Stimulated activated memory B cell treated with anti-CD40 and anti-IgM and Interleukin-4, amounts not matched to agents 10 μg/mL and 1 μg/mL and 100 μg/mL, for 72 hours (primary cell): ENCODE results near the gene CLSTN2.

ENCODE experiments used
- ATAC-seq: fragments of 150-1000 bp; cut with Tn5 transposase; 2 replicates; pipeline ENCODE4 v1.10.0; 2021
- H3K27ac Mint-ChIP-seq: one replicate; pipeline ENCODE4 v1.8.0; 2022; ENCODE audit warnings: mild to moderate bottlenecking, mixed read lengths
- H3K27me3 Mint-ChIP-seq: one replicate; pipeline ENCODE4 v1.8.0; 2022; ENCODE audit warnings: mixed read lengths
- H3K36me3 Mint-ChIP-seq: one replicate; pipeline ENCODE4 v1.8.0; 2022; ENCODE audit warnings: mixed read lengths
- H3K4me1 Mint-ChIP-seq: one replicate; pipeline ENCODE4 v1.8.0; 2022; ENCODE audit warnings: mixed read lengths
- H3K4me3 Mint-ChIP-seq: one replicate; pipeline ENCODE4 v1.8.0; 2022; ENCODE audit warnings: mild to moderate bottlenecking, moderate library complexity, mixed read lengths
- H3K9me3 Mint-ChIP-seq: one replicate; pipeline ENCODE4 v1.8.0; 2022; ENCODE audit warnings: mixed read lengths

CLSTN2 gene

GRCh38 chr3:140010391-140010790 lies 75.4 kb downstream of the CLSTN2 start:
- no peaks in the 10 kb centered on the region for H3K4me1 Mint-ChIP-seq
- peaks cover 10% of the 10 kb centered on the region for H3K27me3 Mint-ChIP-seq
- H3K9me3 Mint-ChIP-seq, result no peaks in the 10 kb centered on the region
- H3K27ac Mint-ChIP-seq, result no peak overlapping the region
- H3K36me3 Mint-ChIP-seq, result no peaks in the 10 kb centered on the region
- H3K4me3 Mint-ChIP-seq, result no peak overlapping the region
- ATAC-seq, result no peak

DNA sequence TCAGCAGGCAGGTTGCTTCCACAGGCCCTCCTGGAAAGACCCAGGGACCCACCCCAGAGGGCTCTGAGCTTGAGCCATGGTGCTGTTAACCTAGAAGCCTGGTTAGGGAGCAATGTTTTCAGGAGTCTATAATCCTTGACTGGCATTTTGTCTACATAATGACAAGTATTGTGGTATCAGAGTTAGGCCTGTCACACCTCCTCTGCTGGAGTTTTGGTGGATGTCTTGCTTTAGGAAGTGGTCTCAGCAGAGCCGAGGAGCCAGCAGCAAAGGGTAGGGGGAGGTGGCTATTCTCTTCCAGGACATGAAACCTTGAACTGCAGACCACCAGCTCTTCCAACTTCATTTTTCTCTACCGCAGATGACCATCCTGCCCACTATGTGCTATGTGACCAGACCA lies 76.1 kb downstream of the CLSTN2 start:
- Mint-ChIP-seq H3K27ac (no peak overlapping the region), H3K4me1 (no peaks in the 10 kb centered on the region), H3K9me3 (no peaks in the 10 kb centered on the region), H3K36me3 (no peaks in the 10 kb centered on the region), H3K27me3 (peaks cover 10% of the 10 kb centered on the region), H3K4me3 (no peak overlapping the region)
- ATAC-seq, result no peak

DNA sequence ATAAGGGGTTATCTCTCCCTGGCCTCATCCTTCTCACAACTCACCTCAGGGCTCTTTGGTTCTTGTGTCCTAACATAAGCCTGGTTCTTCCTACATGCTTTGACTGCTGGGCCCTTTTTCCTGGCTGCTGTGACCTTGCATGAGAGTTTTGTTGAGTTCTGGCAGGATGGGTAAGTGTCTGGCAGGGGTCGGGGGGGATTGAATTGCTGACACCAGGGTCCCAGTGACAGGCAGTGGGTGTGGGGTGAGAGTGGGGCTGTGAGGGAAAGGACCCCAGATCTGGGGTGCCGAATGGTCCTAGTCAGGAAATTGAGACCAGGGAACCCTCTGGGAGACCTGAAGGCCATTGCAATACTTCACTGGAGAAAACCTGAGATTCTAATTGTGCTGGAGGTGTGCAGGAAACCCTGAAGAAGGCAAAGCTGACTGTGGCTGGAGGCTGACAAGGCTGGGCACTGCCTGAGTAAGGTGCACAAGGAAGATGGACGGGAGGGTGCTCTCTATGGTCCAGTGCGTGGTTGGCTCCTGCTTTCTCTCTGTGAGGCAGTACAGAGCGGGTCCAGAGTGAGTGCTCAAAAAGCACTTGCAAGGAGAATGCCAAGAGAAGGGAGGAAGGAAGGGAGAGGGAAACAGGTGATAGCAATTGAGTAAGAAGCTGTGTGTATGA lies 76.8 kb downstream of the CLSTN2 start:
- Mint-ChIP-seq H3K36me3 (no peaks in the 10 kb centered on the region), H3K9me3 (no peaks in the 10 kb centered on the region), H3K27ac (no peak overlapping the region), H3K4me3 (no peak overlapping the region), H3K4me1 (no peaks in the 10 kb centered on the region), H3K27me3 (peaks cover 10% of the 10 kb centered on the region)
- ATAC-seq, result no peak

DNA sequence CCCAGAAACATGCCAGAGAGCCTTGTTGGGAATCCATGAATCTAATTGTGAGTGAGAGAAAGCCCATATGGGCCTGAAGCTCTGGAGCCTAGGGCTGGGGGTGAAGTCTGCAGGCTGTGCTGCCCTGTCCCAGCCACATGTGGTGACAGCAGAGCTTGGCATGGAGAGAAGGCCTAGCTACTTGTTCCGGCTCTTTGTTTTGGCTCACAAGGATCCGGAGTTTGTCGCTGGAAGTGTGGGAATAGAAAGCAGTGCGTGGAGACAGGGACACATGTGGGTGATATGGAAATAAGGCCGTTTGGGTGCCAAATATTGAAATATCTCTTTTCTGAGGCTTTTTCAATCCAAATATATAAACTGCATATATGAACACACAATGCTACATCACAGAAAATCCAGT lies 78.2 kb downstream of the CLSTN2 start:
- H3K36me3 Mint-ChIP-seq, result no peaks in the 10 kb centered on the region
- H3K4me3 Mint-ChIP-seq, result no peak overlapping the region
- no peak for ATAC-seq
- no peaks in the 10 kb centered on the region for H3K4me1 Mint-ChIP-seq
- no peaks in the 10 kb centered on the region for H3K9me3 Mint-ChIP-seq
- peaks cover 10% of the 10 kb centered on the region for H3K27me3 Mint-ChIP-seq
- H3K27ac Mint-ChIP-seq, result no peak overlapping the region

DNA sequence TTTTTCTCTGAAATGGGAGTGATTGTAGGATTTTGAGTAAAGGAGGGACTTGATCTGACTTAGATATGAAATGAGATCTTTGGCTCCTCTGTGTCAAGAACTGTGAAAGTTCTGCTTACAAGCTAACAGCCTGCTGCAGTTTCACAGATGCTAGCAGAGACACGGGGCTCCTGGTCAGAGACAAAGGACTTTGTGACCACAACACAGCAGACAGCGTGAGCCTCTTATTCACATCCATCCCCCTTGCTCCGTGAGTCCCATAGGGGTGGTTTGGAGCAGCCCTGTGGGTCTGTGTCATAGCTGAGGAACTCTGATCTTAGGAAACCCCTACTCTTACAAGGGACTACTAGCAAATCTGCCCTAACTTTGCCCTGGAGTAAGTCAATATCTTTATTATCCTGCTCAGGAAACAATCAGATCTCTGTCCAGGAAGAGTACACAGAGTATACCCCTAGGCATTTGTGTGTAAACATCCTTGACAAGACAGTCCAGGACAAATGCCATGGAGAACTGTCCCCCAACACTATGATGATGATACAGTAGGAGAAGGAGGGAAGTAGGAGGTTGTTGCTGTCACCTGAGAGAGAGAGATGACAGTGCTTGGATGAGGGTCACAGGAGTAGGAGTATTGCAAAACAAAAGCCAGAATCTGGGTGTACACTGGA lies 80.0 kb downstream of the CLSTN2 start:
- peaks cover 19% of the 10 kb centered on the region for H3K27me3 Mint-ChIP-seq
- H3K9me3 Mint-ChIP-seq, result no peaks in the 10 kb centered on the region
- no peak overlapping the region for H3K27ac Mint-ChIP-seq
- H3K36me3 Mint-ChIP-seq, result no peaks in the 10 kb centered on the region
- ATAC-seq, result no peak
- no peaks in the 10 kb centered on the region for H3K4me1 Mint-ChIP-seq
- no peak overlapping the region for H3K4me3 Mint-ChIP-seq

- Mint-ChIP-seq H3K27ac (no peak overlapping the region), H3K9me3 (no peaks in the 10 kb centered on the region), H3K4me1 (no peaks in the 10 kb centered on the region), H3K27me3 (peaks cover 19% of the 10 kb centered on the region), H3K36me3 (no peaks in the 10 kb centered on the region), H3K4me3 (no peak overlapping the region)
- no peak for ATAC-seq
Measured at GRCh38 chr3:140015741-140016140, 80.8 kb downstream of the CLSTN2 start.

DNA sequence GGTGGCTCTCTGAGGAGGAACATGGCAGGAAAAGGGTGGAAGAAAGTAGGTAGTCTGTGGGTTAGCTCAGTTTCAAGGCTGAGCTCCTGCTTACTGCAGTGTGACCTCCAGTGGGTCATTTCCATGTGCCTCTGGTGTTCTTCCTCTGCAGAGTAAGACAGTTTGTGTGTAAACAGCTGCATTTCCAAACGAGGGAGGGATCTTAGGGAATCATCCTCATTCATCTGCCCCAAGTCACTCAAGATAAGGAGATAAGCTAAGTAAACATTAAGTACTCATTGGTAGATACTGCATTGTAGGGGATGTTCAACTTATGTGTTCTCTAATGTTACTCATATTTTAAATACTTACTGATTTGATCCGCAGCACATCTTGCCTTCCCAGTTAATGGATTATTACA lies 83.6 kb downstream of the CLSTN2 start:
- Mint-ChIP-seq H3K36me3 (no peaks in the 10 kb centered on the region), H3K9me3 (no peaks in the 10 kb centered on the region), H3K4me3 (no peak overlapping the region), H3K27me3 (peaks cover 20% of the 10 kb centered on the region), H3K27ac (no peak overlapping the region), H3K4me1 (no peaks in the 10 kb centered on the region)
- ATAC-seq, result no peak

GRCh38 chr3:140019946-140020345 lies 85.0 kb downstream of the CLSTN2 start:
- no peaks in the 10 kb centered on the region for H3K4me1 Mint-ChIP-seq
- no peak for ATAC-seq

DNA sequence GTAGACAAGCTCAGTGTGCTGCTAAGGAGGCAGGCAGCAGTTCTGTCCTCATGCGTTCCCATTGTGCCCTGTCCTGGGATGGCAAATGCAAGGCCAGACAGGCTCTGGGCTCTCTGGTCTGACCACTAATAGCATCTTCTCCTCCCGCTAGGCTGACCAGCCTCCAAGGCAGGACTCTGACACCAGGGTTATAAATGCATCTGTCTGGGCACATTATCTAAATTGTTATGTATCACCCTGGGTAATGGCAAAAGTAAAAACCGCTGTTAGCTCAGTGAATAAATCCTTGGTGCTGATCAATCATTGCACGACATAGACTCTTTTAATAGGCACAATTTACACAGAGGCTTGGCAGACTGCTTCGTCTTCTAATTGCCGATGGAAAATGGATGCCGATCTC lies 85.6 kb downstream of the CLSTN2 start:
- H3K27me3 Mint-ChIP-seq, result peaks cover 20% of the 10 kb centered on the region
- H3K4me1 Mint-ChIP-seq, result no peaks in the 10 kb centered on the region
- no peak overlapping the region for H3K27ac Mint-ChIP-seq
- H3K9me3 Mint-ChIP-seq, result no peaks in the 10 kb centered on the region
- no peaks in the 10 kb centered on the region for H3K36me3 Mint-ChIP-seq
- H3K4me3 Mint-ChIP-seq, result no peak overlapping the region
- ATAC-seq, result no peak

More at GRCh38 chr3:140019946-140020345, 85.0 kb downstream of the CLSTN2 start:
- Mint-ChIP-seq H3K27ac (no peak overlapping the region), H3K36me3 (no peaks in the 10 kb centered on the region), H3K27me3 (peaks cover 20% of the 10 kb centered on the region), H3K4me3 (no peak overlapping the region), H3K9me3 (no peaks in the 10 kb centered on the region)

- no peak overlapping the region for H3K4me3 Mint-ChIP-seq
- no peaks in the 10 kb centered on the region for H3K36me3 Mint-ChIP-seq
- peaks cover 20% of the 10 kb centered on the region for H3K27me3 Mint-ChIP-seq
- H3K9me3 Mint-ChIP-seq, result no peaks in the 10 kb centered on the region
- ATAC-seq, result no peak
- H3K4me1 Mint-ChIP-seq, result no peaks in the 10 kb centered on the region
- no peak overlapping the region for H3K27ac Mint-ChIP-seq
Measured at GRCh38 chr3:140021269-140021668, 86.3 kb downstream of the CLSTN2 start.

DNA sequence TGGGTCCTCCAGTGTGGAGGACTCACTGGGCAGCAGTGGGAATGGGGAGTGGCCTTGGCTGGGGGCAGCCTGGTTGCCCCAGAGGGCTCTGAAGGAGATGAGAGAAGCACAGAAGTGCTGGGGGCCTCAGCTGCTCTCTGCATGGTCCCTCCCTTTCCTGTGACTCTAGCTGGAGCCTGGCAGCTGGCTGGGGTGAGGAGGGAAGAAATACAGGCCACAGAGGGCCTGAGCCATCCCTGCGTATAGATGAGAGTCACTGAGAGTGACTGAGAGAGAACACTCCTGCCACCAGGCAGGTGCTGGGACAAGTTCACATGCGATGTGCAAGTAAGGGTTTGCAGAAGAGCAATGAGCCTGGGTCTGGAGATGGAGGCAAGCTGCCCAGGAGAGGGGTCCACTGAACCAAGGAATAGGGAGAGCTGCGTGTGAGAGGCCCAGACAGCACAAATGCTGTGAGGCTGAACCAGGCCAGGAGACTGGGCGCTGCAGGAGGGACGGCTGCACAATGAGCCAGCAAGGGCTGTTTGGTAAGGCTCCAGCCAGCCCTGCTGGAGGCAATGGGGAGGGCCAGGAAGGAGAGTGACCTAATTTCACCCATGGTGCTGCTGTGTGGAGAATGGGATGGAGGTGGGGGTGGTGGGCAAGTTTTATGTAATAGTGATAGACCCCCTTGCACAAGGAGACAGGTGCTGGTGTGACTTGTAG lies 87.2 kb downstream of the CLSTN2 start:
- no peaks in the 10 kb centered on the region for H3K36me3 Mint-ChIP-seq
- no peak for ATAC-seq
- H3K27ac Mint-ChIP-seq, result no peak overlapping the region
- H3K4me3 Mint-ChIP-seq, result no peak overlapping the region
- peaks cover 20% of the 10 kb centered on the region for H3K27me3 Mint-ChIP-seq
- no peaks in the 10 kb centered on the region for H3K9me3 Mint-ChIP-seq
- no peaks in the 10 kb centered on the region for H3K4me1 Mint-ChIP-seq

- Mint-ChIP-seq H3K4me1 (no peaks in the 10 kb centered on the region), H3K9me3 (no peaks in the 10 kb centered on the region), H3K27me3 (peaks cover 20% of the 10 kb centered on the region), H3K27ac (no peak overlapping the region), H3K36me3 (no peaks in the 10 kb centered on the region), H3K4me3 (no peak overlapping the region)
- ATAC-seq, result peak; percentile 14
Measured at GRCh38 chr3:140023616-140024530, 88.9 kb downstream of the CLSTN2 start.

GRCh38 chr3:140031170-140031569 lies 96.2 kb downstream of the CLSTN2 start:
- Mint-ChIP-seq H3K4me1 (no peaks in the 10 kb centered on the region), H3K36me3 (no peaks in the 10 kb centered on the region), H3K9me3 (no peaks in the 10 kb centered on the region), H3K27ac (no peak overlapping the region), H3K4me3 (no peak overlapping the region), H3K27me3 (no peaks in the 10 kb centered on the region)
- no peak for ATAC-seq

GRCh38 chr3:140034058-140034457 lies 99.1 kb downstream of the CLSTN2 start:
- H3K36me3 Mint-ChIP-seq, result no peaks in the 10 kb centered on the region
- no peak overlapping the region for H3K27ac Mint-ChIP-seq
- no peak for ATAC-seq
- no peaks in the 10 kb centered on the region for H3K4me1 Mint-ChIP-seq
- H3K4me3 Mint-ChIP-seq, result no peak overlapping the region
- H3K27me3 Mint-ChIP-seq, result no peaks in the 10 kb centered on the region
- no peaks in the 10 kb centered on the region for H3K9me3 Mint-ChIP-seq

- Mint-ChIP-seq H3K9me3 (no peaks in the 10 kb centered on the region), H3K27ac (no peak overlapping the region)
Measured at GRCh38 chr3:140035871-140036270, 100.9 kb downstream of the CLSTN2 start.

More at GRCh38 chr3:140035871-140036270, 100.9 kb downstream of the CLSTN2 start:
- Mint-ChIP-seq H3K4me1 (no peaks in the 10 kb centered on the region), H3K4me3 (no peak overlapping the region), H3K36me3 (no peaks in the 10 kb centered on the region), H3K27me3 (no peaks in the 10 kb centered on the region)
- ATAC-seq, result no peak
